Upper lobe of left lung (tissue), 6 donors: ENCODE results near the gene SLC49A3. TPM values are rescaled to one million over a fixed set of nuclear protein-coding genes. Genes with fewer than 3 reads are reported as not detected.
"Not testable (repeated sequence)": the region's sequence is repeated elsewhere in the genome, so short reads cannot be mapped to it uniquely, and the experiment has no call there.

Experiments
- ATAC-seq, 2 donors: fragments of 200-7000 bp; cut with Tn5 transposase; one replicate each; pipeline ENCODE4 v1.9.1; 2022; ENCODE audit warnings: mild to moderate bottlenecking in 2 of 2, moderate library complexity in 2 of 2; ENCODE audit not compliant: low FRiP score in 2 of 2
- DNase-seq, 2 donors: peaks; one replicate each; pipeline ENCODE4 v3.0.0-alpha.2; 2019 to 2020
- H3K27ac ChIP-seq, 4 donors: fragments of 200-600 bp; sonication (generic); one replicate each; pipeline ENCODE4 v1.5.1; 2016 to 2019
- H3K27me3 ChIP-seq, 4 donors: fragments of 200-600 bp; sonication (generic); one replicate each; pipeline ENCODE4 v1.5.1; 2017 to 2019
- H3K36me3 ChIP-seq, 4 donors: fragments of 200-600 bp; sonication (generic); one replicate each; pipeline ENCODE4 v1.5.1; 2016 to 2019
- H3K4me1 ChIP-seq, 4 donors: fragments of 200-600 bp; sonication (generic); one replicate each; pipeline ENCODE4 v1.5.1; 2018 to 2019
- H3K4me3 ChIP-seq, 4 donors: fragments of 200-600 bp; sonication (generic); one replicate each; pipeline ENCODE4 v1.5.1; 2017 to 2019; ENCODE audit warnings: mild to moderate bottlenecking in 2 of 4, moderate library complexity in 1 of 4
- H3K9me3 ChIP-seq, 4 donors: fragments of 200-600 bp; sonication (generic); one replicate each; pipeline ENCODE4 v1.5.1; 2018 to 2019
- EP300 ChIP-seq, 4 donors: sonication (generic); formaldehyde crosslinking; IDR thresholded peaks; one replicate each; pipeline ENCODE4 v1.5.1; 2017; ENCODE audit warnings: antibody characterized with exemption in 4 of 4, control low read depth in 2 of 4
- POLR2A ChIP-seq, 4 donors: fragments of 450-650 bp; IDR thresholded peaks; one replicate each; pipeline ENCODE4 v1.5.1; 2016 to 2017; ENCODE audit warnings: antibody characterized with exemption in 4 of 4, mild to moderate bottlenecking in 2 of 4
- POLR2AphosphoS5 ChIP-seq, 2 donors: sonication (generic); formaldehyde crosslinking; IDR thresholded peaks; one replicate each; pipeline ENCODE4 v1.5.1; 2017; ENCODE audit warnings: antibody characterized with exemption in 2 of 2
- WGBS, 2 donors: methylation state at CpG; one replicate each; pipeline ENCODE4 v1.1.5; 2017 to 2018; 5-methylcytosine and 5-hydroxymethylcytosine counted together
- total RNA-seq, 6 donors: library from RNA; depleted of rRNA in 4 of 6; stranded (reverse); fragments of >200 nt in 4 of 6; gene quantifications; one replicate each; pipeline versions ENCODE4 v1.1.0 to v1.2.1, GENCODE V29; 2016 to 2021
- TF ChIP-seq, protein P1 (sequence below), 6 experiments: fragments of 450-650 bp in 4 of 6; fragments of 200-600 bp in 2 of 6; sonication (generic) in 2 of 6; IDR thresholded peaks; one replicate each; pipeline ENCODE4 v1.5.1; 2016 to 2019; ENCODE audit warnings: antibody characterized with exemption in 6 of 6
- donor health status: DM: no; HTN: no; CAD: no; lungs with moderate emphysema.
- donor health status: DM: no; HTN: yes; CAD: no; lungs with severe emphysema.

Gene SLC49A3
- total RNA-seq, 6 donors from 2014 or later = 12.2 to 65.0 (median 32.3) TPM

DNA sequence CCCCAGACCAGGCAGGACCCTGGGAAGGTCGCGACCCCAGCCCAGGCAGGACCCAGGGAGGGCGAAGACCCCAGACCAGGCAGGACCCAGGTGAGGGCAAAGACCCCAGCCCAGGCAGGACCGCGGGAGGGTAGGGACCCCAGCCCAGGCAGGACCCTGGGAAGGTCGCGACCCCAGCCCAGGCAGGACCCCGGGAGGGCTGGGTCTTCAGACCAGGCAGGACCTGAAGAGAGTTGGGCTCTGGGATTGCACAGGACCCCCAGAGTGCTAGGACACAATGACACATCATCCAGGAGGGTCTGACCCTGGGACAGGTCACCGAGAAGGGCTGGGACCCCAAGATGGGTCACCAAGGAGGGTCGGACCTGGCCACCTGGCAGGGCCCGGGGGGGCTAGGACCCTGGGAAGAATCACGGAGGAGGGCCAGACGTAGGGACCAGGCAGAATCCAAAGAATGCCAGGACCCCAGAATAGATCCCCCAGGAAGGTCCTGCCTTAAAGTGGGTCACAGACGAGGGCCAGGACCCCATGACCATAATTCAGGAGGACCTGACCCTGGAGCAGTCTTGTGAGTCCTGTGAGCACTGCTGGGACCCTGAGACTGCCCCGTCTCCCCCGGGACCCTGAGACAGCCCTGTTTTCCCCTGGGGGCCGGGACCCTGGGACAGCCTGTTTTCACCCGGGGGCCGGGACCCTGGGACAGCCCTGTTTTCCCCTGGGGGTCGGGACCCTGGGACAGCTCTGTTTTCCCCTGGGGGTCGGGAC is 18.1 kb upstream of the SLC49A3 start:
- DNase-seq = peak in 1 of 2 donors; percentile 62
- peak overlapping the region in 2 of 4 donors; percentile 85 to 94 for H3K27ac ChIP-seq
- H3K27me3 ChIP-seq = no peaks in the 10 kb centered on the region

DNA sequence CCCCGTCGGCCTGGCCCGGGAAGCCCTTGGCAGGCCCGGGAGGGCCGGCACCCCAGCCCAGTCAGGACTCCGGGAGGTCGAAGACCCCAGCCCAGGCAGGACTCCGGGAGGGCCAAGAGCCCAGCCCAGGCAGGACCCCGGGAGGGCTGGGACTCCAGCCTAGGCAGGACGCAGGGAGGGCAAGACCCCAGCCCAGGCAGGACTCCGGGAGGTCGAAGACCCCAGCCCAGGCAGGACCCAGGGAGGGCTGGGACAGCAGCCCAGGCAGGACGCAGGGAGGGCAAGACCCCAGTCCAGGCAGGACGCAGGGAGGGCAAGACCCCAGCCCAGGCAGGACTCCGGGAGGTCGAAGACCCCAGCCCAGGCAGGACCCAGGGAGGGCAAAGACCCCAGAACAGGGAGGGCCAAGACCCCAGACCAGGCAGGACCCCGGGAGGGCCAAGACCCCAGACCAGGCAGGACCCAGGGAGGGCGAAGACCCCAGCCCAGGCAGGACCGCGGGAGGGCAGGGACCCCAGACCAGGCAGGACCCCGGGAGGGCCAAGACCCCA is 17.2 kb upstream of the SLC49A3 start:
- H3K36me3 ChIP-seq, H3K9me3 ChIP-seq, H3K27me3 ChIP-seq, ATAC-seq, DNase-seq: not testable (repeated sequence)
- peak overlapping the region; percentile 76 to 99 (median 88) for H3K4me3 ChIP-seq
- H3K4me1 ChIP-seq = peaks cover 21 to 52% (median 25%) of the 10 kb centered on the region in 4 donors
- peak overlapping the region; percentile 85 to 94 (median 90) for H3K27ac ChIP-seq
- 7% methylated on average over 16 of the region's 21 CpGs; no CpG with 5 or more reads in 1 of the 2 donors for WGBS, 2 donors

More for the DNA sequence above, 18.1 kb upstream of the SLC49A3 start:
- peak overlapping the region; percentile 13 to 99 (median 88) for H3K4me3 ChIP-seq
- H3K9me3 ChIP-seq = no peaks in the 10 kb centered on the region
- H3K36me3 ChIP-seq = no peaks in the 10 kb centered on the region
- no peak for ATAC-seq
- TF ChIP-seq POLR2AphosphoS5 (IDR thresholded peaks at IDR 0.05) = no peak
- TF ChIP-seq POLR2A (IDR thresholded peaks at IDR 0.05) = no peak
- TF ChIP-seq, protein P1, sequence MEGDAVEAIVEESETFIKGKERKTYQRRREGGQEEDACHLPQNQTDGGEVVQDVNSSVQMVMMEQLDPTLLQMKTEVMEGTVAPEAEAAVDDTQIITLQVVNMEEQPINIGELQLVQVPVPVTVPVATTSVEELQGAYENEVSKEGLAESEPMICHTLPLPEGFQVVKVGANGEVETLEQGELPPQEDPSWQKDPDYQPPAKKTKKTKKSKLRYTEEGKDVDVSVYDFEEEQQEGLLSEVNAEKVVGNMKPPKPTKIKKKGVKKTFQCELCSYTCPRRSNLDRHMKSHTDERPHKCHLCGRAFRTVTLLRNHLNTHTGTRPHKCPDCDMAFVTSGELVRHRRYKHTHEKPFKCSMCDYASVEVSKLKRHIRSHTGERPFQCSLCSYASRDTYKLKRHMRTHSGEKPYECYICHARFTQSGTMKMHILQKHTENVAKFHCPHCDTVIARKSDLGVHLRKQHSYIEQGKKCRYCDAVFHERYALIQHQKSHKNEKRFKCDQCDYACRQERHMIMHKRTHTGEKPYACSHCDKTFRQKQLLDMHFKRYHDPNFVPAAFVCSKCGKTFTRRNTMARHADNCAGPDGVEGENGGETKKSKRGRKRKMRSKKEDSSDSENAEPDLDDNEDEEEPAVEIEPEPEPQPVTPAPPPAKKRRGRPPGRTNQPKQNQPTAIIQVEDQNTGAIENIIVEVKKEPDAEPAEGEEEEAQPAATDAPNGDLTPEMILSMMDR (IDR thresholded peaks at IDR 0.05) = no peak
- no peak for TF ChIP-seq EP300 (IDR thresholded peaks at IDR 0.05)
- 45 to 52% methylated on average over 10 to 12 of the region's 21 CpGs for WGBS, 2 donors
- H3K4me1 ChIP-seq = peaks cover 21 to 52% (median 25%) of the 10 kb centered on the region in 4 donors

DNA sequence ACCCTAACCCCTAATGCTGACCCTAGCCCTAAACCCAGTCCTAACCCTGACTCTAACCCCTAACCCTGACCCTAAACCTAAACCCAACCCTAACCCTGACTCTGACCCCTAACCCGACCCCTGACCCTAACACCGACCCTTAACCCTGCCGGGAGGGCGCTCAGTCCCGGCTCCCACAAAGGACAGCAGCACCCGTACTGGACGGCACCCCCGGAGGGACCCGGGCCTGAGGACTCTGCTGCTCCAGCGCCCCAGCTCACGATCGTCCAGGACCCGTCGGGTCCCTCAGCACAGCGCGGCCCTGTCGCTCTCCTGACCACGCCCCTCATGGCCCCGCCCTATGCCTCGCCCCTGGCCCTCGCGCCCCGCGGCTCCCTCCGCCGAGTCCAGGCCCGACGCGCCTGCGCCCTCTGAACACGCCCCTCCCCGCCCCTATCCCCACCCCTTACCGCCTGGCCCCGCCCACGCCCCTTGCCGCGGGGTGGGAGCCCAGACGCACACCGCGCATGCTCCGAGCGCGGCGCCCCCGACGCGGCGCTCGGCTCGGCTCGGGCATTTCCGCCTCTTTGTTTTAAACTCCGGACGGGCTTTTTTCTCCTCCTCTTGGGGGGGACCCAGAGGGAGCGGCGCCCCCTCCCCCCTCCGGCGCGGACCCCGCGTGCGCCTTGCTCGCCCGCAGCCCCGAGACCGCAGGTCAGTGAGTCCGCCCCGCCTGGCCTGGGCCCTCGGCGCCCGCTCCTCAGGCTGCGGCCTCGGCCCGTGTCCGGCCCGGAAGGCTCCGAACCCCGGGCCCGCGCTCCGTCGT is 16.5 kb upstream of the SLC49A3 start, which contains the start of gene PCGF3:
Gene PCGF3 (plus strand): TSS at position 555 of the 805 bp plus-strand sequence. CDS start 27,849 bp downstream, outside the sequence.
- H3K4me1 ChIP-seq = peaks cover 21 to 46% (median 25%) of the 10 kb centered on the region in 4 donors
- H3K36me3 ChIP-seq = no peaks in the 10 kb centered on the region
- H3K27ac ChIP-seq = peak within 1 kb of the TSS; percentile 85 to 94 (median 90)
- no peaks in the 10 kb centered on the region for H3K9me3 ChIP-seq
- DNase-seq (peak; percentile 97 to 99), ATAC-seq (peak; percentile 98)
- 5 to 31% methylated on average over 5 to 28 of the region's 82 CpGs for WGBS, 2 donors
- TF ChIP-seq, protein P1 (IDR thresholded peaks at IDR 0.05) = no peak
- TF ChIP-seq POLR2AphosphoS5 (IDR thresholded peaks at IDR 0.05) = peak; percentile 51 to 83
- peak in 2 of 4 donors; percentile 39 to 70 for TF ChIP-seq POLR2A (IDR thresholded peaks at IDR 0.05)
- no peak for TF ChIP-seq EP300 (IDR thresholded peaks at IDR 0.05)
- H3K27me3 ChIP-seq = no peaks in the 10 kb centered on the region
- H3K4me3 ChIP-seq = peak within 1 kb of the TSS; percentile 76 to 99 (median 88)

DNA sequence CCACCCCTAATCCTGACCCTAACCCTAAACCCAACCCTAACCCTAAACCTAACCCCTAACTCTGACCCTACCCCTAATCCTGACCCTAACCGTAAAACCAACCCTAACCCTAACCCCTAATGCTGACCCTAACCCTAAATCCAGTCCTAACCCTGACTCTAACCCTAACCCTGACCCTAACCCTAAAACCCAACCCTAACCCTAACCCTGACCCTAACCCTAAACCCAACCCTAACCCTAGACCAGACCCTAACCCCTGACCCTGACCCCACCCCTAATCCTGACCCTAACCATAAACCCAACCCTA is 16.0 kb upstream of the SLC49A3 start:
- H3K9me3 ChIP-seq = no peaks in the 10 kb centered on the region
- no peaks in the 10 kb centered on the region for H3K27me3 ChIP-seq
- peak overlapping the region in 3 of 4 donors; percentile 84 to 99 (median 92) for H3K4me3 ChIP-seq
- no peaks in the 10 kb centered on the region for H3K36me3 ChIP-seq
- ATAC-seq = no peak
- 90 to 92% methylated on average over 1 of the region's 1 CpG for WGBS, 2 donors
- peak overlapping the region in 3 of 4 donors; percentile 85 to 94 (median 90) for H3K27ac ChIP-seq
- peaks cover 21 to 43% (median 26%) of the 10 kb centered on the region in 4 donors for H3K4me1 ChIP-seq
- no peak for TF ChIP-seq EP300 (IDR thresholded peaks at IDR 0.05)
- TF ChIP-seq POLR2AphosphoS5 (IDR thresholded peaks at IDR 0.05) = no peak
- TF ChIP-seq POLR2A (IDR thresholded peaks at IDR 0.05) = no peak
- TF ChIP-seq, protein P1 (IDR thresholded peaks at IDR 0.05) = no peak
- no peak for DNase-seq
